Right atrium auricular region (tissue), 2 donors: ENCODE results near the gene LRBA. TPM values are rescaled to one million over a fixed set of nuclear protein-coding genes. Genes with fewer than 3 reads are reported as not detected.
A peak's percentile ranks its signal among the peaks of the same experiment; 100 is the strongest.

Experiments
- DNase-seq: peaks from one replicate; pipeline ENCODE4 v3.0.0-alpha.2; 2019; ENCODE audit warnings: low spot score
- H3K27ac ChIP-seq, 2 donors: fragments of 200-600 bp; sonication (generic); 1 replicate in 1 of 2; 2 replicates in 1 of 2; pipeline ENCODE4 v1.5.1; 2016 to 2019
- H3K27me3 ChIP-seq, 2 donors: fragments of 200-600 bp; sonication (generic); one replicate each; pipeline versions ENCODE4 v1.5.1 to v1.6.0; 2017 to 2019
- H3K36me3 ChIP-seq: fragments of 200-600 bp; sonication (generic); one replicate; pipeline ENCODE4 v1.5.1; 2016
- H3K4me1 ChIP-seq, 2 donors: fragments of 200-600 bp; sonication (generic); one replicate each; pipeline versions ENCODE4 v1.5.1 to v1.6.0; 2017 to 2019
- H3K4me3 ChIP-seq, 2 donors: fragments of 200-600 bp; sonication (generic); 1 replicate in 1 of 2; 2 replicates in 1 of 2; pipeline ENCODE4 v1.5.1; 2017 to 2019; ENCODE audit warnings: mild to moderate bottlenecking in 1 of 2, moderate library complexity in 1 of 2
- H3K9me3 ChIP-seq, 2 donors: fragments of 200-600 bp; sonication (generic); one replicate each; pipeline ENCODE4 v1.5.1; 2019
- CTCF ChIP-seq, 2 donors: fragments of 200-600 bp; sonication (generic); IDR thresholded peaks; one replicate each; pipeline ENCODE4 v1.5.1; 2019; ENCODE audit warnings: antibody characterized with exemption in 2 of 2
- total RNA-seq, 2 donors: library from RNA; depleted of rRNA; stranded (reverse); fragments of >200 nt; gene quantifications; one replicate each; pipeline ENCODE4 v1.1.0, GENCODE V29; 2016

Gene LRBA
- total RNA-seq, 2 donors from 2014 or later = 20.8 to 37.7 TPM

- peaks cover 0 to 17% of the 10 kb centered on the region in 2 donors for H3K4me1 ChIP-seq
- DNase-seq = no peak
- H3K27ac ChIP-seq = no peak overlapping the region
- H3K4me3 ChIP-seq = peak overlapping the region; percentile 28 to 51
- TF ChIP-seq CTCF (IDR thresholded peaks at IDR 0.05) = no peak
- H3K36me3 ChIP-seq = no peaks in the 10 kb centered on the region
- no peaks in the 10 kb centered on the region for H3K27me3 ChIP-seq
- no peaks in the 10 kb centered on the region for H3K9me3 ChIP-seq
Observed at GRCh38 chr4:150584111-150584915, 430.8 kb downstream of the LRBA start.

- no peak for DNase-seq
- peaks cover 0 to 17% of the 10 kb centered on the region in 2 donors for H3K4me1 ChIP-seq
- no peaks in the 10 kb centered on the region for H3K9me3 ChIP-seq
- no peak for TF ChIP-seq CTCF (IDR thresholded peaks at IDR 0.05)
- H3K27me3 ChIP-seq = no peaks in the 10 kb centered on the region
- no peak overlapping the region for H3K27ac ChIP-seq
- H3K4me3 ChIP-seq = peak overlapping the region; percentile 28 to 51
- H3K36me3 ChIP-seq = no peaks in the 10 kb centered on the region
Observed at GRCh38 chr4:150583287-150584110, 431.6 kb downstream of the LRBA start.

GRCh38 chr4:150582873-150583286 is 432.2 kb downstream of the LRBA start:
- DNase-seq = no peak
- Histone ChIP-seq H3K9me3 (no peaks in the 10 kb centered on the region), H3K36me3 (no peaks in the 10 kb centered on the region), H3K4me1 (peaks cover 0 to 17% of the 10 kb centered on the region in 2 donors), H3K4me3 (peak overlapping the region; percentile 28 to 51), H3K27ac (no peak overlapping the region), H3K27me3 (no peaks in the 10 kb centered on the region)
- TF ChIP-seq CTCF (IDR thresholded peaks at IDR 0.05) = no peak

- no peak for TF ChIP-seq CTCF (IDR thresholded peaks at IDR 0.05)
- no peaks in the 10 kb centered on the region for H3K36me3 ChIP-seq
- DNase-seq = no peak
- H3K27ac ChIP-seq = no peak within 1 kb of the TSS
- no peaks in the 10 kb centered on the region for H3K9me3 ChIP-seq
- H3K4me3 ChIP-seq = peak within 1 kb of the TSS; percentile 28 to 51
- no peaks in the 10 kb centered on the region for H3K27me3 ChIP-seq
- H3K4me1 ChIP-seq = peaks cover 0 to 17% of the 10 kb centered on the region in 2 donors
Observed at GRCh38 chr4:150582146-150582872, 432.8 kb downstream of the LRBA start, which contains the start of gene MAB21L2. Gene MAB21L2, plus strand, starts transcription at chr4:150582151. Its CDS starts 879 bp downstream, at chr4:150583030.

- Histone ChIP-seq H3K36me3 (no peaks in the 10 kb centered on the region), H3K27me3 (no peaks in the 10 kb centered on the region), H3K9me3 (no peaks in the 10 kb centered on the region), H3K4me3 (peak overlapping the region; percentile 28 to 51), H3K4me1 (peaks cover 0 to 17% of the 10 kb centered on the region in 2 donors), H3K27ac (no peak overlapping the region)
- no peak for TF ChIP-seq CTCF (IDR thresholded peaks at IDR 0.05)
- no peak for DNase-seq
Observed at GRCh38 chr4:150581641-150582051, 433.4 kb downstream of the LRBA start.
